Activated effector memory CD4-positive, alpha-beta T cell treated with Interleukin-2 at 50 U/mL for 16 hours (primary cell): Measurements from ENCODE around the gene IFT122.

ENCODE experiments used
- DNase-seq: peaks from one replicate; pipeline ENCODE4 v3.0.0-alpha.2; 2020

Gene IFT122

GRCh38 chr3:129417326-129417725, 22.7 kb upstream of the IFT122 start:
- DNase-seq, result no peak

GRCh38 chr3:129418041-129418973, 21.7 kb upstream of the IFT122 start:
- no peak for DNase-seq

DNA sequence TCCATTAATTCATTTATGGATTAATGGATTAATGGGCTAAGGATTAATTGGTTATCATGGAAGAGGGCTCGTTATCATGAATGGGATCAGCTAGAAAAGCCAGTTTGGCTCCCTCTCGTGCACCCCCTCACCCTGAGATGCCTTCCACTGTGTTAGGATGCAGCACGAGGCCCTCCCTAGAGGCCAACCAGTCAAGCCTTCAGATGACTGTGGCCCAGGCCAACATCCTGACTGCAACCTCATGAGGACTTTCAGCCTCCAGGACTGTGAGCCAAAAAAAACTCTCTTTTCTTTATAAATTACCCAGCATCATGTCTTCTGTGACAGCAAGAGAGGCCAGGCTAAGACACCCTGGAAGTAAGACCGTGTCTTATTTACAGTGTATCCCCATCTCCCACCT, 20.5 kb upstream of the IFT122 start:
- DNase-seq, result no peak

GRCh38 chr3:129421236-129421883, 18.7 kb upstream of the IFT122 start:
- DNase-seq, result no peak

GRCh38 chr3:129421988-129422745, 17.9 kb upstream of the IFT122 start:
- no peak for DNase-seq

DNA sequence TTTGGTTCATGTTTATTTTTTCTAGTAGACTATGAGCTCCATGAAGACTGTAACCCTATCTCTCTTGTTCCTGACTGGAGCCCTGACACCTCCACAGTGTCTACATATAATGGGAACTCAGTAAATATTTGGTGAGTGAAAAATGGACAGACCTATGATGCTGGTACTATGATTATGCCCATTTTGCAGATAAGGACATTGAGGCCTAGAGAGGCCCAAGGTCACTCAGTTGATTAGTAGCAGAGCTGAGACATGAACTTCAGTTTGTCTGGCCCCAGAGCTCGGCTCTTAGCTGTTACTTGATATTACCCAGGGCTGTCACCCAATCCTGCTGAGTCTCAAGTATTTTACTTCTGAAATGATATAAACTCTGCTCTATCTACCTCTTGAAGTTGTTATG, 17.1 kb upstream of the IFT122 start:
- no peak for DNase-seq

GRCh38 chr3:129424185-129424841, 15.7 kb upstream of the IFT122 start:
- no peak for DNase-seq

DNA sequence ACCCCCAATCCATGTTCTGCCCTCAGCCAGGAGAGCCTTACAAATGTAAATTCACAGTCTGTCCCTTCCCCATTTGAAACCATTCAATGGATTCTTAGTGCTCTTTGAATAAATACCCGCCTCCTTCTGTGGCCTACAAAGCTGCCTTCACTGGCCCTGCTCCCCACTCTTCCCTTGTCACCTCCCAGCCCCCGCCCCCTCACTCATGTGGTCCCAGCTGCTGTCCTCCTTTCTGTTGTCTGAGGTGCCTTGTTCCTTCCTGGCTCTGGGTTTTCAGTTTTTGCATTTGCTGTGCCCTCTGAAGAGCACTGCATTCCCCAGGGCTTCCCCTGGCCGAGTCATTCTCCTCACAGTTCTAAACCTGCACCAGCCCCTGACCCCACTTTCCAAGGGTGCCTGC, 14.8 kb upstream of the IFT122 start:
- no peak for DNase-seq

GRCh38 chr3:129425619-129426018, 14.4 kb upstream of the IFT122 start:
- DNase-seq, result no peak

DNA sequence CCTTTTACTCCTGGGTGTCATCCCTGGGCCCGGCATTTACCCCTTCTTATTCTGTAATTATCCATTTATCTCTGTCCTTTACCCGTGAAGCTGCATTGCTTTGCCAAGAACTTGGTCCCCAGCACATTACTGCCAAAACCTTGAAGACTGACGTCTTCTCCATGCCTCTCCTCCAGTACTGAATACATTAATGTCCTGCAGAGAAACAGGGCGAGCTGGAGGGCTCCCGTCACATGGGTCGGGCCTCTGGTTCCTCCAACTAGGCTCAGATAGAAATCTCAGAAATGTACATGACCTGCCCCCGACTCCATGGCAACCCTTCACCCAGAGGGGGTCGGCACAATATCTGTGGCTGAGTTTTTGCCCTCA, 12.0 kb upstream of the IFT122 start:
- DNase-seq, result no peak

DNA sequence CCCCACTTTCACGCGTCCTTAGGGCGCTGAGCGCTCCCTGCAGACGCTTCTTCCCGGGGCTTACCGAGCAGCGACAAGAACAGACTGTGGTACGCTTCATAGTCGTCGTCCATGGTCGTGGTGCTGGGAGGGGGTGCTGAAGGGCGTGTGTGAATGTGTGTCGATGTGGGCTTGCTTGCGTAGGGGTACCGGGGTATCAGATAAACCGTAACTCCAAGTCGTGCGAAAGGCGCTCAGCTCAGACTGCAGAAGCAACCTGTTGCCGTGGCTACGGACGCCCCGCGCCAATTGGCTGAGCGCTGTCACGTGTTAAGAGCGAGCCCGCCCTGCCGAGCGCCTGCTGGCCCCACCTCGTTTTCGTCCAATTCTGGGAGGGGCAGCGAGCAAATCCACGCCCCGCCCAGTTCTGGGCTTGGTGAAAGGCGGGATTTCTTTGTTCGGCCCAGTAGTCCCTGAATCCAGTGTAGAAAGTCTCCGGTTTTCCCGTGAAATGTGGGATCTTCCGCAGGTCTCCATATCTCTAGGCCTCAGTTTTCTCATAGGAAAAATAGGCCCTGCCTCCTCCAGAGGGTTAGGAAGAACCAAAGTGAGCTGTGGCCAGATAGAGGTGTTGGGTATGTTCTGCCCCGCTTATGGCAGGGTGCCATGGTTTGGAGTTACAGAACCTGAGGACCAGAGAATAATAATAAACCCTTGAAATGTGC, 11.5 kb upstream of the IFT122 start, which contains the start of gene EFCAB12:
Gene EFCAB12 (minus strand): TSS at position 261 of the 704 bp plus-strand sequence. CDS start 148 bp downstream, at position 113.
- DNase-seq, result peak; percentile 82

DNA sequence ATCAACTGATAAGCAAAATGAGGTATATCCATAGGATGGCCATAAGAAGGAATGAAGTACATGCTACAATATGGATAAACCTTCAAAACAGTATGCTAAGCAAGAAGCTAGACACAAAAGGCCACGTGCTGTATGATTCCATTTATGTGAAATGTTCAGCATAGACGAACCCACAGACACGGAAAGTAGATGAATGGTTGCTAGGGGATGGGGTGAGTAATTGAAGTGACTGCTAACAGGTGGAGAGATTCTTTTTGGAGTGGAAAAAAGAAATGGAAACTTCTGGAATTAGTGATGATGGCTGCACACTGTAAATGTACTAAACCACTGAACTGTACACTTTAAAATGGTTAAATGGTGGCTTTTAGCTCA, 11.0 kb upstream of the IFT122 start:
- DNase-seq, result no peak

DNA sequence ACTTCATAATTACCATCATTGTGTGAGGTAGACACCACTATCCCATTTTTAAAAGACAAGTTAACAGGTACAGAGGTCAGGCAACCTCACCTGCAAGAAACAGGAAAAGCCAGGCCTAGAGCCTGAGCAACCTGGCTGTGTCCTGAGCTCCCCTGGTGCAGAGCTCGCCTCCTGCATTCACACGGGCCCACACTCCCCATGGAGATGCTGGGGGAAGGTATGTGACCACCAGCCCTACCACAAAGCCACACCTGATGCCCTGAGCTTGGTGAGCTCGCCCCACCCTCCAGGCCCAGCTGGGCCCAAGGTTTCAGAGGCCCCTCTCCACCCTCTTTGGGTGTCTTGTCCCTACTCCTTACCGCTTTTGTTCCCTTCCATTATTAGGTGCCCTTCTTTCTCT, 10.4 kb upstream of the IFT122 start:
- DNase-seq, result no peak

DNA sequence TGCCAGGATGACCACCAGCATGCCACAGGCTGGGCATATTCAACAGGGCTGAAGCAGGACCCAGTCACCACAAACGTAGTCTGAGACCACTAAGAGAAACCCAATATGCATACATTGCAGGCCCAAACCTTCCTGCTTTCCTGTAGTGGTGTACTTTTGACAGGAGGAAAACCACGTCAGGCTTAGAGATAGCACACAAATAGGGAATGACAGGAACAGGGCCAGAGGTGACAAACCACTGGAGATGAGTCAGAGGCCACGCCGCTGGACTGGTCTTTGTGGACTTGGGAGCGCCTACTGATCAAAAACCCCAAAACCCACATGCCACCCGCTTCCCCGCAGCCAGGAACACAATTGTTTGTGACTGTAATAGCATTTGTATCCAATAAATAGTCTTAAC, 8.0 kb upstream of the IFT122 start:
- DNase-seq, result no peak

DNA sequence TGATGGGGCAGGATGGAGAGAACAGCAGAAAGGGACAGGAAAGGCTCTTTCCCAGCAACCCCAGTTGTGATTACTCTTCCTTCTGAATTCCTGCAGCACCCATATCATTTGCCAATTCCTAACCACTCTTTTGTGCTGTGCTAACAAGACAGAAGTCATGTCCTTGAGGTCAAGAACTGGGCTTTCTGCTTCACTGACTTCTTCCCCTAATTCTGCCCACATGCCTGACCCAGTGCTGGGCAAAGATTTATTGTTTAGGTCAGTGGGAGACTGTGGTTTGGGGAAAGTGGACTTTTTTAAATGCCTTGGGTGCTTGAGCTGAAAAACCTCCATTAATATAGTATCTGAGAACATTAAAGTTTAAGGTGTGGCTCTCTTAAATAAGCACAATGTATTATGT, 7.4 kb upstream of the IFT122 start:
- DNase-seq, result no peak

- DNase-seq, result no peak
These were observed 6.5 kb upstream of the IFT122 start for GRCh38 chr3:129433565-129433964.

GRCh38 chr3:129434140-129434539, 5.9 kb upstream of the IFT122 start:
- no peak for DNase-seq

- no peak for DNase-seq
These were observed 4.7 kb upstream of the IFT122 start for GRCh38 chr3:129435367-129435766.

DNA sequence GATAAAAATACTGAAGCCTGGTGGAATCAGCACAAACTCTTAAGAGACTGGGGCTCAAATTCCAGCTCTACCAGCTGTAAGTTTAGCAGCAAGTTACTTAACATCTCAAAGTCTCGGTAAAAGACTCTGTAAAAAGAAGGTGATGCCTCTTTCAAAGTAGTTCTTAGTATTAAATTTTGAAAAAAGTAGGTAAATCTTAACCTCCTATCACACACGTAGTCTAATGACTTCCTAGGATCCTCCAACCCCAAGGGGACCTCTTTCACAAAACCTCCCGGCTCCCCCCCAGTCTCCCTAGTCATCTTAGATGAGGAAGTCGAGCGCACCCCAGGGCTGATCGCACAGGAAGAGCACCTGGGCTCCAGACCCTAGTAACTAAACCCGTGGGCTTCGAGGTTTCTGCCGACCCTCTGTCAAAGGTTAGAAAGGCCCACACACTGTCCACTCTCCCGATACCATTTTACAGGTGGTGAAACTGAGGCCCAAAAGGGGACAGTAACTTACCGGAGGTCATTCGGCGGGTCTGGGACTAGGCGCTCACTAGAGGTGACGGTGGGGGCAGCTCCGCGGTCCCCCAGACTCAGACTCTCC, 703 bp upstream of the IFT122 start:
- DNase-seq, result peak; percentile 23

DNA sequence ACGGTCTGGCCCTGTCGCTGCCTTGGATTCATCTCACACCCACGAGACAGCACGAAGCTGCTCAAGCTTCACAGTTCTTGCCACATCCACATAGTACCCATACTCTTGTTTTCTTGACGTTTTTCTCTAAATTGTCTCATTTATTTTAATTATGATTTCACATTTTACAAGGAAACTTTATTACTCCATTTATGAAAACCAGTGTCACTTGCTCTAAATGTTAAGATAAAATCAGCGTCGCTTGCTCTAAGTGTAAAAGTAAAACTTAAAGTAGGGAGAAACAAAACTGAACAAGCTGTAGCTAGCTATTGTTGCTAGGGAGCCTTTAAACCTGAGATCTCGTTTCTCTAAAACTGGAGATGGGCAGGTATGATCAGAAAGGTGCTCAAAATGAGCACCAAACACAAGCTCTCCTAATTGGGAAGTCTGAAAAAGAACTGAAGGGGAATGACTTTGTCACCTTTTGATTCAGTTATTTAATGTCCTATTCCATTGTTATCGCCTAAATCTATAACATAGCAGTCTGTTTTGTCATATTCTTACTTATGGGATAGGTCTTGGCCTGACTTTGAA, 680 bp downstream of the IFT122 start:
- DNase-seq, result no peak

GRCh38 chr3:129441215-129441614, 1.2 kb downstream of the IFT122 start:
- DNase-seq, result peak; percentile 4

DNA sequence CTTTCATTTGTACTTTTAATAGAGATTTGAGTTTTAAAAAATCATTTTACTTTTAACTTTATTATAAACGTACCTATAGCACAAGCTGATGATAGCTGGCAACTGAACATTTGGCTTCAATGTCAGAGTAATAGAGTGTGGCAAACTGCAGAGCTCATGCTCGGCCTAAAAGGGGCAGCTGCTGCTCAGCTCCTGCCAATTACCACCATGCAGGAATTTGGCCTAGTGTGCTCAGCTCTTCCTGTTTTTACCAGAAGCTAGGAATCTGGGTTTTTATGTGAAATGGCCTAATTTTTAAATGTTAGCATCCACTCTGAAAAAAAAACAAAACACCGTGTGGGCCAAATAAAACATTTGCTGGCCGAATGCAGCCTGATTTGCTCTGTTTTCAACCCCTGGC, 1.8 kb downstream of the IFT122 start:
- no peak for DNase-seq
